Ramos (cell line): Measurements from ENCODE around the gene TAF4.
"Not testable (repeated sequence)": the region's sequence is repeated elsewhere in the genome, so short reads cannot be mapped to it uniquely, and the experiment has no call there.

Experiments used
- in situ Hi-C: fragments of 300-500 bp; cut with MboI; formaldehyde crosslinking; loops from one replicate; pipeline ENCODE4 v1.14.3; 2022; ENCODE audit warnings: low sequenced_read_pairs; ENCODE audit not compliant: unreplicated experiment

The TAF4 gene

DNA sequence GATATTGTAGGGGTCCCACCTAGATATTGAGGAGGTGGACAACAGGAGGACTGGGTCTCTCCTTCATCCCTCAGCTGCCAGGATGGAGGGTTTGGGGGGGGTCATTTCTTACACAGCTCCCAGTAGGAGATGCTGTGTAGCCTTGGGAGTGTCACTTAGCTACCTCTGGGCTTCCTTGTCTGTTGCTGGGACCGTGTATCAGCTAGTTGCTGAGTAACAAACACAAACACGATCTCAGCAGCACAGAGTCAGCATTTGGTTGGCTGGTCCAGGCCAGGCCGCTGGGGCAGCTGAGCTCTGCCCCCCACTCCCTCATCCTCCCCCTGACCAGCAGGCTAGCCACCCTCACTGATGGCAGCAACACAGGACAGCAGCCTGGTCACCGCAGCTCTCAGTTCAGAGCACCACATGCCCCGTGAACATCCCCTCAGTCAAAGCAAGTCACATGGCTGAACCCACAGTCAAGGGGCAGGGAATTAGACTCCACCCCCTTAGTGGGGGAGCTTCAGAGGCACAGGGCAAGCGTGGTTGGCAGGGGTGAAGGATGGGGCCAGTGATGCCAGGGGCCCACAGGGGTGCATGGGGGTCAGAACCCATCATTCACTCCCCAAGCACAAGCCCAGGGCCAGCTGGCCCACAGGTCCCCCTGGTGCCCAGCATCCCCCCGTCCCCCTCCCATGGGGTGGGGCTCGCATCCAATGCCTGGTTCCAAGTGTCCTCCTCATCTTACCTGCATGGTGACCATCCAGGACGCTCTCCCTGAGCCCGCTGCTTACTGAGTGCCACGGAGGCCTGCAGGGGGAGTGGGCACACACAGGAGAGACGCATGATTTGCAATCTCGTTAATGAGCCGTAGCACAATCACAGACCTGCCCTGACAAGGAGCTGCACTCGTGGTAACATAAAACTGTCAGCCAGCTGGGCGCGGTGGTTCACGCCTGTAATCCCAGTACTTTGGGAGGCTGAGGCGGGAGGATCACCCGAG lies 112.4 kb downstream of the TAF4 start:
- in situ Hi-C loops = no loop called here

DNA sequence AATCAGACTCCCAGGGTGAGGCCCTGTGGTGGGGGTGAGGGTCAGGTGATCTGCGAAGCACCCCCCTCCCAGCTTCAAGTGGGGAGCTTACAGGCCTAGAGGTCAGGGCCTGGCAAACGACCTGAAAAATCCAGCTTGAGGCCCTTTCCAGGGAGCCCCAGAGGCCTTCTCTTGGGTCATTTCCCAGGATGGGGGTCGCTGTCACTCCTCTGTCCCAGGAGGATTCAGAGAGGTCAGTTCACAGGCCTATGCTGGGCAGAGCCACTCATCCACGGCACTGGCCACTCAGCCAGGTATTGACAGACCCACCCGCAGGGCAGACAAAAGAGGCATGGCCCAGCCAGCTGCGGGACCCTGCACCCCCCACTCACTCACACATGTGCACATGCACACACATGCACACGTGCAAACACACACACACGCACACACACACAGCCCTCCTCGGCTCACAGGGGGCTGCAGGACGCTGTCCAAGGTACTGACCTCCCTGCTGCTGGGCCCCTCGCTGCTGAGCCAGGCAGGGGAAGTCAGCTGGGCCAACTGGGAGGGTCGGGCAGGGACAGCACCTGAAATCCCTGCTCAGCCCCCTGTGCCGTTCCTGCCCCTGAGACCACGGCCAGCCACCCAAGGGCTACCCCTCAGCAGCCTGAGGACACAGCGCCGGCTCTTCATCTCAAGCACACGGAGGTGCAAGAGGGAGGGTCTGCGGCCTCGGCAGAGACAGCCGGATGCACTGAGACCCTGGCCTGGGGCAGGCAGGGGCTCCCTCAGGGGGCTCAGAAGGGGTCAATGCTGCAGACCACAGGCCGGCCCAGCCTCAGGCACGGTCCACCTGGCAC lies 113.8 kb downstream of the TAF4 start:
- in situ Hi-C loops = no loop called here

DNA sequence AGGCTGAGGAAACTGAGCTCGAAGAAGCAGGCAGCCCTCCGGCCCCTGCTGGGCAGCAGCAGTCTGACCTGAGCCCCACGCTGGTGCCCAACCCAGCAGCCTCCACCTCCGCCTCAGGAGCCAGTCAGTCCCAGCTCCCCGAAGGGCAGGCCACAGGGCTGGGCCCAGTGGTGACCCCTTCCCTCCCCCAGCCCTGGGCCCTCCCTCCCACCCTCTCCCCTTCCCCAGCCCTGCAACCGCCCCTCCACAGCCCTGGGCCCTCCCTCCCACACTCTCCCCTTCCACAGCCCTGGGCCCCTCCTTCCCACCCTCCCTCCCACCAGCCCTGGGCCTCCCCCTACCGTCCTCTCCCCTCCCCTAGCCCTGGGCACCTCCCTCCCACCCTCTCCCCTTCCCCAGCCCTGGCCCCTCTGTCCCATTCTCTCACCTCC lies 115.0 kb downstream of the TAF4 start:
- in situ Hi-C loops = no loop called here

DNA sequence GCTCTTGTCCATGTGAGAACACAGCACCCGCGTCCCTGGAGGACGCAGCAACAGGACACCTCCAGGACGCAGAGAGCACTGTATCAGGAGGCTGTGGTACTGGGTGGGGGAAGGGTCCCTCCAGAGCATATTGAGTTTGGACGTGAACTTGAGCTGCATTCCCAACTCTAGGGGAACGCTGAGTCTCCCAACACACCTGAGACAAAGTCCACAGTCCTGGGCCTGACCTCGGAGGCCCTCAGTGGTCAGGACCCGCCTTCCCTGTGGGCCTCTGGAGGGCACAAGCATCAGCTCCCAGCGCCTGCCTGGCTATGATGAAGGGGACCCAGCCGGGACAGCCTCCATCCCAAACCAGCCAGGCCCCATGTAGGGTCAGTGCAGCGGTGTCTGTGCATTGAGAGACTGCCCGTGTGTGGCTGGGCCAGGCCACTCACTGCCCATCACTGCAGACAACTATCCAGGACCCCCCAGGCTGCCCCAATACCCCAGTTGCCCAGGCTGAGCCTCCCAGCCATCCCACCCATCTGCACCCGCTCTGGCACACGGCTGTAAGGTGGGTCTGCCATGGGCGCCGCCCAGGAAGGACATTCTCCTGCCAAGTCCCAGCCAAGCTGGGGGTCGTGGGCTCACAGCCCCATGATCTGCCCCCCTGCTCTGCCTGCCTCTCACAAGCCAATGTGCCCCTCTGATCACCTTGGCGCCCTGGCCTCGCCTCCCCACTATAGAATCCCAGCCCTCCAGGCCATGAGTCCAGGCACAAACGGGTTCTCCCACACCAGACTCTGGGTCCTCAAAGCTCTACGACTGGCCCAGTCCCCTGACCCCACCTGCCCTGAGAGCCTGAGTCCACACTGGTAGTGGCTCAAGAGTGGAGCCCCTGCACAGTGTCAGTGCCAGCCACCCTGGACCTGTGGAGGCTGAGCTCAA lies 115.7 kb downstream of the TAF4 start:
- in situ Hi-C loops = no loop called here

DNA sequence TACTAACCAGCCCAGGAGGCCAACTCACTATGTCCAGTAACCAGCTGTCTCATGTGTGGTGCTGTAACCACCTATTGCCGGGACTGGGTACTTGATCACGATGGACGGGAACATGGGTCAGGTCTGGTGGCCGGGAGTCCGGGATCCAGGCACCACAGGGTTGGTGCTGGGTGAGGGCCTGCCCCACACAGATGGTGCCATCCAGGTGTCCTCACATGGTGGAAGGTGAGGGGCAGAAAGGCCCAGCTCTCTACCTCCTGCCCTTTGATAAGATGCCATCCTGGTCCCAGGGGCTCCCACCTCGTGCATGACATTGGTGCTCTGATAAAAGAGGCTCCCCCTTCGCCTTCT lies 116.3 kb downstream of the TAF4 start:
- in situ Hi-C loops = no loop called here

DNA sequence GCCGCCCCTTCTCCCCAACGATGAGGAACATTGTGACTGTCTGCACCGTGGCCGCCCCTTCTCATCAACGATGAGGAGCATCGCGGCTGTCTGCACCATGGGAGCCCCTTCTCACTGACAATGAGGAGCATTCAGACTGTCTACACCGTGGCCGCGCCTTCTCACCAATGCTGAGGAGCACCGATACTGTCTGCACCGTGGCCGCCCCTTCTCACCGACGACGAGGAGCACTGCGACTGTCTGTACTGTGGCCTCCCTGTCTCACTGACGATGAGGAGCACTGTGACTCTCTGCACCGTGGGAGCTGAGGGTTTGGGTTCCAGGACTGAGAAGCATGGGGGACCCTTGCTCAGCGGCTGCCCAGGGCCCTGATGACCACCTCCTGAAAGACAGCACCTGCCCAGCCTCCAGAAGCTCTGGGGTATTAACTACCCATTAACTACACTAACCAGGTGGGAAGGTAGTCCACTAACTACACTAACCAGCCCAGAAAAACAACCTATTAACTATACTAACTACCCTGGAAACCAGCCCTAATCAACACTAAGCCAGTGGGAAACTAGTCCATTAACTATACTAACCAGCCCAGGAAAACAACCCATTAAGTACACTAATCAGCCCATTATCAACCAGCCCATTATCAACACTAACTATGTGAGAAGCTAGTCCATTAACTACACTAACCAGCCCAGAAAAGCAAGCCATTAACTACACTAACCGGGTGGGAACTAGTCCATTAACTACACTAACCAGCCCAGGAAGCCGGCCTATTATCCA lies 116.9 kb downstream of the TAF4 start:
- in situ Hi-C loops = no loop called here

DNA sequence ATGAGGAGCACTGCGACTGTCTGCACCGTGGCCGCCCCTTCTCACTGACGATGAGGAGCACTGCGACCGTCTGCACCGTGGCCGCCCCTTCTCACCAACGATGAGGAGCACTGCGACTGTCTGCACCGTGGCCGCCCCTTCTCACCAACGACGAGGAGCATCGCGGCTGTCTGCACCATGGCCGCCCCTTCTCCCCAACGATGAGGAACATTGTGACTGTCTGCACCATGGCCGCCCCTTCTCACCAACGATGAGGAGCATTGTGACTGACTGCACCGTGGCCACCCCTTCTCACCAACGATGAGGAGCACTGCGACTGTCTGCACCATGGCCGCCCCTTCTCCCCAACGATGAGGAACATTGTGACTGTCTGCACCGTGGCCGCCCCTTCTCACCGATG lies 117.6 kb downstream of the TAF4 start:
- in situ Hi-C loops = not testable (repeated sequence)

DNA sequence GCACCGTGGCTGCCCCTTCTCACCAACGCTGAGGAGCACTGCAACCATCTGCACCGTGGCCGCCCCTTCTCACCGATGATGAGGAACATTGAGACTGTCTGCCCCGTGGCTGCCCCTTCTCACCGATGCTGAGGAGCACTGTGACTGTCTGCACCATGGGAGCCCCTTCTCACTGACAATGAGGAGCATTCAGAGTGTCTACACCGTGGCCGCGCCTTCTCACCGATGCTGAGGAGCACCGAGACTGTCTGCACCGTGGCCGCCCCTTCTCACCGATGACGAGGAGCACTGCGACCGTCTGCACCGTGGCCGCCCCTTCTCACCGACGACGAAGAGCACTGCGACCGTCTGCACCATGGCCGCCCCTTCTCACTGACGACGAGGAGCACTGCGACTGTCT lies 120.2 kb downstream of the TAF4 start:
- in situ Hi-C loops = not testable (repeated sequence)

DNA sequence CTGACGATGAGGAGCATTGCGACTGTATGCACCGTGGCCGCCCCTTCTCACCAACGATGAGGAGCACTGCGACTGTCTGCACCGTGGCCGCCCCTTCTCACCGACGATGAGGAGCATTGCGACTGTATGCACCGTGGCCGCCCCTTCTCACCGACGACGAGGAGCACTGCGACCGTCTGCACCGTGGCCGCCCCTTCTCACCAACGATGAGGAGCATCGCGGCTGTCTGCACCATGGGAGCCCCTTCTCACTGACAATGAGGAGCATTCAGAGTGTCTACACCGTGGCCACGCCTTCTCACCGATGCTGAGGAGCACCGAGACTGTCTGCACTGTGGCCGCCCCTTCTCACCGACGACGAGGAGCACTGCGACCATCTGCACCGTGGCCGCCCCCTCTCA lies 120.7 kb downstream of the TAF4 start:
- in situ Hi-C loops = not testable (repeated sequence)

DNA sequence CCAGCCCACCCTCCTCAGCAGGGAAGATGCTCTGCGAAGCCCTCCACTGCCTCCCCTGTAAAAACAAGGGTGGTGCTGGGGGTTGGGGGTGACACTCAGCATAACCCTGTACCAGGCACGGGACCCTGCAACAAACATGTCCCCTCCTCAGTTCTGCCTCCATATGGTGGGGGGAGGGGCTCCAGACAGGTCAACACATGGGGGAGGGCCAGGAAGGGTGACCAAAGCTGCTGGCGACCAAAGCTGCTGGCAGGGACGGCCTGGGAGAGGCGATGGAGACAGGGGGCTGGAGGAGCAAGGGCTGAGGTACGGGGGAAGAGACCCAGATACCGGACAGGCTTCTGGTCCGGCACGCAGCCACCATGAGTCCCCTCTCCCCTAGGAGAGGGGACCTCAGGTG lies 123.2 kb downstream of the TAF4 start:
- in situ Hi-C loops = no loop called here

DNA sequence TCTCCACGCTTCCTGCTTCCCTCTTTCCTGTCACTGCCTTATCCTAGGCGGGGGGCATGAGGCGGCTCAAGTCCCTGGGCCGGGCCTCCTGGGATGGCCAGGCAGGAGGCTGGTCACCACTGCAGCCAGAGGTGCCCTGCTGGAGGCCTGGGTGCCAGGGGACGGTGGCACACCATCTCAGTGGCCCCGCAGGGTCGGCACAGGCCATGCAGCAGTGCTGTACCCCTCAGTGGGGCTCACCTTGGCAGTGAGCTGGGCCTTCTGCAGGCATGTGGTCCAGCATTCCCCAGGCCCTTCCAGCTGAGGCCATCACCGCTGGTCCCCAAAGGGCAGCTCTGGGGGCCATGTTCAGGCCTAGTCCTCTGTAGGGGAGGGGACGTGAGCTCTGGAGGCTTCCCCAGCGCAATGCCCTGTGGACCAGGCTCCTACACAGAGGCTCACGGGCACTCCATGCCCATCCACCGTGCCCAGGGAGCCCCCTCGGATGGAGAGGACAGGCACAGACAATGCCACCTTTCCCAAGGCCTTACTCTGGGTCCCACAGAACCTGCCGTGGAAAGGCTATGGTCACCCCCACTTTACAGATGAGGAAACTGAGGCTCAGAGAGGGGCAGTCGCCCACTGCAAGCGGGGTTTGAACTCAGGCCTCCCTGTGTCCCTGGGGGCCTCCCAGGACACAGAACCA lies 123.8 kb downstream of the TAF4 start:
- in situ Hi-C loops = no loop called here

DNA sequence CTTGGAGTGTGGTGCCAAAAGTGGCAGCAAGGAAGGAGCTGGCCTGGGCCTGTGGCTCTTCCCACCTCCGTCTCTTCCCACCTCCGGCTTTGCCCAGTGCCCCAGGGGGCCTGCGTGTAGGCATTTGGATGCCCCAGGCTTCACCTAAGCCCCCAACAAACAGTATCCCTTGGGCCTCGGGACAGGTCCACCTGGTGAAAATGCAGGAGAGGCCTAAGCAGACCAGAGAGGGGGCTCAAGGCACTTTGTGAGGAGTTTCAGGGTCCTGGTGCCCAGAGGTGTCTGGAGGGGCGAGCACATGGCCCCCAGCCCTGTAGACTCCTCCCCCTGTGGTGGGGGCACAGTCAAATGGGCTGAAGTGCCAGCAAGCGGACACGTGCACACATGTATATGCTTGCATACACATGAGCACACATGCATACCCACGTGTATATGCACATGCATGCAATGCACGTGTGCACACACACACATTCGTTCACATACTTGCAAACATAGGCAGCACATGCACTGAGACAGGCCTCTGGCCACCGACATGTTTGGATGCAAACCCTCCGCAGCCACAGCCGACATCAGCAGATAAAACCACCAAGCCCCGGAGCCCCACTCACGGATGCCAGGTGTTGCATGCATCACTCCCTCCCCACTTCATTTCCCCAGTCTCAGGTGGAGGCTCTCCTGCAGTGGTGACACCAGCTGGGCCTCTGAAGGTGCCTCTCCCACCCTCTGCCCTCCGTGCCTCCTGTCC lies 124.5 kb downstream of the TAF4 start:
- in situ Hi-C loops = no loop called here

DNA sequence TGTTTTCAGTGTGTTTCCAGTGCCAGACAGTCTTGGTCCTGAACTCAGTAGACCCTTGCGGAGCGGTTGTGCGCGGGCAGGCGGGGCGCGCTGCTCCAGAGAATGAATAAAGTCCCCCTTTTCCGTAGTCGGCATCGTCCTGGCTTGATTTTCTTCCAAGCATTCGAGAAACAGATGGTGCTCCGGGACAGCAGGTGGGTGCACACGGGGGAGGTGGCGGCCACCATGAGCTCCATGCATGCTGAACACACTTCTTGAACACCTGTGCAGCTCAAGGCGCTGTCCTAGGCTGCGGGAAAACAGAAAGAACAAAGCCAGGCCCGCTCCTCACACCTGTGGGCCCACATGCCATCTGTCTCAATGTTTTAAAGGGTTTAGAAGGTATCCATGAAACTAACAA lies 125.2 kb downstream of the TAF4 start:
- in situ Hi-C loops = no loop called here

DNA sequence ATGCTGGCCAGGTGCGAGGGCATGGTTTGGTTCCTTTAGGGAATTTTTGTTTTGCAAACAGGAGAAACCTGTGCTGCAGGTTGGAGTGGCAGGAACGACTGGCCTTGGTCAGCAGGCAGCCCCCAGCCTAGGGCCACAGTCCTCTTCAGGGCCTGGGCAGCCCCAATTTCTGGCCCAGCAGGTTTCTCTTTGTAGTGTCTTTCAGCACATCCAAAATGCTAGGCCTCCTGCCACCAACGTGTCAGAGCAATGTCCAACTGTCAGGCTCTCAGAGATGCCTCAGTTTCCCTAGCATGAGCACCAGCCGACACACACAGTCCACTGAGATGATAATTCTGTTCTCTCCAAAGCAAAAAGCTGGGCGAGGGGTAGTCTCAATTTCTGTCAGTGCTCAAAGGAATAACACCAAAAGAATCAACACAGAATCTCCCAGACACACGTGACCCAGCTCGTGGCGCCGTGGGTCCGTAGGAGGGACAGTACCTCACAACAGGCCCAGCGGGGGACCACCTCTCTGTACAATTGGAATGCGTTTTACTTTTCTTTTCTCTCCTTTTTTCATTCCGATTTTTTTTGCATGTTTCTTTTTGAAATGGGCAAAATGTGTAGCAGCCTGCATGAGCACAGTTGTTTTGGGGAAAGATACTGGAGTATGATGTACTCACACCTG lies 125.9 kb downstream of the TAF4 start:
- in situ Hi-C loops = no loop called here

DNA sequence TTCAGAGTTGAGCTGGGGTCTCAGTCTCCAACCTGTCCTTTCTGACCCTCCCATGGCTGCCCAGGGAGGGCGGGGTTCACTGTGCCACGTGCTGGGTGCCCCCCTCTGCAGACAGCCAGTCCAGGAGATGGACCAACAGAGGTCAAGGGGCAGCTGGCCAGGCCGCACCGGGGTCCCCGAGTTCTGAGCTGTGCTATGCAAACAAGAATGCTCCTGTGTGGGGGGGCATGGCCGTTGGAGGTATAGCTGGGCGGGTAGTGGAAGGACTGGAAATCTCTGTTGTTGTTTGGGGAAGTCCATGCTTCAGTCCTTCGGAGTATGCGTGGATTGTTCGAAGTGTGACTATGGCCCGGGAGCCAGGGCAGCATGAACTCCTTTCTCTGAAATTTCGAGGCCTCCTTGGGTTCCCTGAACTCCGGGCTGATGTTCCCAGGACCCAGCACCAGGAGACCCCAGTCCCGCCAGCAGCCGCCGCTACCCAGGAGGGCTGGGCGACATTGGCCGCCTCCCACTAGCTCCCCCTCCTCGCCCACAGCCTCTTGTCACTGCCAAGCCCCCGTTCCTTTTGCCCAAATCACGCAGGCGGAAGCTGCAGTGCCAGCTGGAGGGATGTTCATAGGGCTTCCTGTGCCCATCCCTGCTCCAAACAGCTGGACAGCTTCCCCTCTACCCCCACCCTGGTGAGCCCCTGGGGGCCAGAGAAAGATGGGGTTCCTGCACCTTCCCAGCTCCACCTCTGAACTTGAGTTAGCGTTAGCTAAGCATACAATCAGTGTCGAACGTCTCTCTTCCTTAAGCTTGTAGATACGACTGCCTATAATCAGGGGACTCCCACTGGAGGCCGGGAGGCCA lies 126.6 kb downstream of the TAF4 start:
- in situ Hi-C loops = no loop called here

DNA sequence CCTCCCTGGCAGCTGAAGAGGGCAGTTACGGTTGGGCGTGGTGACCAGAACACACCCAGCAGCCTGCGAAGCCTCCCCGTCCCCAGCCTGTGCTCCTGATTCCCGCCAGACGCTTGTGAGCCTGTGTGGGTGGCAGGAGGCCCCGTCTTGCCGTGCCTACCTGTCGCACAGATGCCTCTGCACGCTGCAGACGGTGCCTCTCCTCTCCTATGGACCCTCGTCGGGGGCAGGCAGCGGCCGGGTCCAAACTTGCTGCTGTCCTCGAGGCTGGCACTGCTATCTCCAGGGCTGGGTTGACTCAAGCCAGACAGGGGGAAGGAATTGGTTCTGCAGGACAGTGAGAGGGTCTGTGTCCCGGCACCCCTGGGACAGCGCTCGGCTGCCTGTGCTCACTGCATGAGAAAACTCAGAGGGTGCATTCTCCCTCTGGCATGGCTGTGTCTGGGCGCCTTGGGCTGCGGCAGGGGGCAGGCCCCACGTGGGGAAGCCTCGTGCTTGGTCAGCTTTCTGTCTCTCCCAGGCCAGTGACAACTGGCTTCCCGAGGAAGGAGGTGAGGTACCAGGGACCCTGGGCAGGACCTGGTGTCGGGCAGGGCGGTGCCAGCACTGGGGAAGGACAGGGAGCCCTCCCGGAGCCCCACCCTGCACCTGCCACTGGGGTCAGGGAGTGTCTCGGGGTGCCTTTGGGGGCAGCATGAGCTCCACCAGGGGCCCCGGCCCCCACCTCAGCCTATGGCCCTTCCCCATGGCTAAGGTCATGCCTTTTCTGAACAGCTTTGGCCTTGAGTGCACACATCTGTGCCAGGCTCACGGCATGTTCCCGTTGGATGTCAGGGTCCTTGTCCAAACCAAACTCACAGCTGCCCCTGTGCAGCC lies 127.5 kb downstream of the TAF4 start:
- in situ Hi-C loops = no loop called here
